ENCODE results near the gene ASPA.
"Not testable (repeated sequence)": the region's sequence is repeated elsewhere in the genome, so short reads cannot be mapped to it uniquely, and the experiment has no call there.

The ASPA gene

GRCh38 chr17:3475812-3476610 is at the start of gene ASPA:
TSS of gene ASPA (plus strand) at chr17:3475997. CDS start at chr17:3476160, 163 bp downstream.
- DNase-seq (ENCODE audit: low spot score), result no peak

DNA sequence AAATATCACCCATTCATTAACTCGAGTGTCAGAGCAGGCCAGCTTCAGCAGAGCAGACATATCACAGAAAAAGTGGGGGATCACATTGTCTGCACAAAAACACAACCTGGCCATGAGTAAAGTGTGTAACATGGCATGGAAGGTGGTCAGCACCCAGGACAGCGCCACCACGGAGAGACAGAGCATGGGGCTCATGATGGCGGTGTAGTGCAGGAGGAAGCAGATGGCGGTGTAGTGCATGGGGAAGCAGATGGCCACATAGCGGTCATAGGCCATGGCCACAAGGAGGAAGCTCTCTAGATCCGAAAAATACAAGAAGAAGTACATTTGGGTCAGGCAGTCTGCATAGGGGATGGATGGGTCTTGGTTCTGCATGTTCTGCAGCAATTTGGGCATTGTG is 42.6 kb upstream of the ASPA start:
- DNase-seq (ENCODE audit: low spot score), result not testable (repeated sequence)

DNA sequence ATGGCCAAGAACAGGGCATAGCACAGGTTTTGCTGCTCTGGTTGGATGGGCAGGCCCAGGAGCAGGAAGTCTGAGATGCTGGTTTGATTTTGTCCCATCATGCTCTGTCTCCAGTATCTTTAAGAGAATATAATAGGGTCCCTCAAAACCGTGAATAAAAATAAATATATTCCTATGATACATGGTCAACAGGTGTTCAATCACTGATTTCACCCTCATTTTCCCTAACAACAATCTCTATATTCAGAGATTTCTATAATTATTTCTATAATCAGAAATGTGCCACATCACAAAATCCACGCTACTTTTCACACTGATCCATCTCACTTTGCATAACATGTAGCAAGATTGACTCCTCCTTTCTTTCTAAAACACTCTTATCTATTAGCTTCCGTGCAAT is 42.1 kb upstream of the ASPA start, which contains the start of gene OR1E2:
Gene OR1E2 (minus strand): TSS at position 101 of the 400 bp plus-strand sequence. CDS start 0 bp downstream, at position 101.
- no peak for DNase-seq (ENCODE audit: low spot score)

DNA sequence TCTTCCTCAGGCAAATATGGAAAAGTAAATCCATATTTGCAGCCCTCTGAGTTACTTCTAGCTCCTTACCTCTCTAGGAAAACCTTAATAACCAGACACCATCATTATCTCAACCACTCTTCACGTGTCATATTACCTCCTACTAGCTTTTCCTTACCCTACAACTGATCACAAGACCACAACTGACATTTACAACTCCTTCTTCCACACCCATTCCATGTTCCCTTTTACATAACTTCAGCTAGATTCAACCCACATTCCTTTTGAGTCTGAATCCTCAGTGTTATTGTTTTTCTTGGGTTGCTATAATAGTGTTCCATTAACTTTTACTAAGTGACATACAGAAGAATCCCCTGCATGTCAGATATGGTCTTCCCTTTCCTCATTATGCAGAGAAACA is 37.4 kb upstream of the ASPA start:
- DNase-seq (ENCODE audit: low spot score), result no peak

- DNase-seq (ENCODE audit: low spot score), result no peak
Observed at GRCh38 chr17:3440451-3440850, 35.3 kb upstream of the ASPA start.

GRCh38 chr17:3447625-3448024 is 28.2 kb upstream of the ASPA start:
- DNase-seq (ENCODE audit: low spot score), result no peak

DNA sequence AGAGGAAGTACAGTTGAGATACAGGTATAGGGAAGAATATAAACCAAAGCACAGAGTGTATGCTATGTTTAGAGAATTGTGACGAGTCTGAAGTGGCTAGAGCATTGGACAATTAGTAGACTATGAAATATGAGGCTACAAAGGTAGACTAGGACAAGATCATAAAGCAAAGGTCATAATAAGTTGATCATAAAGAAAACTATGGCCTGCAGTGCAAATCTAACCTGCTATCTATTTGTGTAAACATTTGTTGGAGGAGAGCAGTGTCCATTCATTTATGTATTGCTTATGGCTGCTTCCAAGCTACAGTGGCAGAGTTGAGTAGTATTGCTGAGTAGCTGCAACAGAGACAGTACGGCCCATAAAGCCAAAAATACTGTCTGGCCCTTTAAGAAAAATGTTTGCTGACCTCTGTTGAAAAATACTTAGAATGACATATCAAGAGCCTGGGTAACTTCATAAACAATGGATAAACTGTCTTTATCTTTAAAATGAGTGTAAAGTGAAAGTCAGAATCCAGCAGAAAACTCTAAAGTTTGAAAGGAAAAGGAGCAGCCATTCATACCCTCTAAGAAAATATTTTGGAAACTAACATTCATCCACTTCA is 27.6 kb upstream of the ASPA start:
- no peak for DNase-seq (ENCODE audit: low spot score)

DNA sequence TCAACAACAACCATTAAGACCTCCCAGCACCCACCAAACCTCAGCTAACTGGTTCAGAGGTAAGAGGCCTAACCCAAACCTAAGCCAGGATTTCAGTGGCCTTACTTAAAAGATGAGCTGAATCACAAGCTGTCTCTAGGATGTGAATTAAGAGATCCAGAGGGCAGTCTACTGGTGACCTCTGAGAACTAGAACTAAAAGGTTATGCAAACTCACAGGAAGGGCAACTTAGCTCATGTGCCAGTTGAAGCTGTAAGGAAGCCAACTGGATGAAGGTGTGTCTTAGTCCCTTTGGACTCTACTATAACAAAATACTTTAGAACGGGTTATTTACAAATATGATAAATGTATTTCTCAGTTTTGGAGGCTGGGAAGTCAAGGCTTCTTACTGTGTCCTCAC is 9.4 kb upstream of the ASPA start:
- DNase-seq (ENCODE audit: low spot score), result not testable (repeated sequence)

- no peak for DNase-seq (ENCODE audit: low spot score)
Observed at GRCh38 chr17:3469529-3469928, 6.3 kb upstream of the ASPA start.

GRCh38 chr17:3471599-3471998 is 4.2 kb upstream of the ASPA start, which contains the start of gene SPATA22:
TSS of gene SPATA22 (minus strand) at chr17:3471819. CDS start at chr17:3469325, 2,494 bp downstream.
- no peak for DNase-seq (ENCODE audit: low spot score)

- DNase-seq (ENCODE audit: low spot score), result no peak
Observed at GRCh38 chr17:3472137-3472536, 3.7 kb upstream of the ASPA start.

DNA sequence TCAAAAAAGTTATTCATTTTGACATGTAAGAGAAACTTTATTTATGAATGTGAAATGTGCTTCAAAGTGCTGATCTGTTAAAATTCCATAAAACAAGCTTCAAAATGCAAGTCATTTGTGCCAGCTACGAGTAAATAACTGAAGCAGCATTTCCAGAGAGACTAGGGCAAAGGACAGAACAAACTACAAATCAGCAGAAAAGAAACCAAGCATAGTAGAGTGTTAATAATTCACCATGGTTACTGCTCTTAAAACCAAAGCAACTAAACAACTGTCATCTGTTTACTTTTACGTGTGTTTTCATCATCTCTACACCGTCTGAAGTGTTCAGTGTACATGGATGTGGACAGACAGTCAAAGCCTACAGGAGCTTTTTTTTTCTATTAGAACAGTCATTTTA is 1.6 kb upstream of the ASPA start:
- no peak for DNase-seq (ENCODE audit: low spot score)

DNA sequence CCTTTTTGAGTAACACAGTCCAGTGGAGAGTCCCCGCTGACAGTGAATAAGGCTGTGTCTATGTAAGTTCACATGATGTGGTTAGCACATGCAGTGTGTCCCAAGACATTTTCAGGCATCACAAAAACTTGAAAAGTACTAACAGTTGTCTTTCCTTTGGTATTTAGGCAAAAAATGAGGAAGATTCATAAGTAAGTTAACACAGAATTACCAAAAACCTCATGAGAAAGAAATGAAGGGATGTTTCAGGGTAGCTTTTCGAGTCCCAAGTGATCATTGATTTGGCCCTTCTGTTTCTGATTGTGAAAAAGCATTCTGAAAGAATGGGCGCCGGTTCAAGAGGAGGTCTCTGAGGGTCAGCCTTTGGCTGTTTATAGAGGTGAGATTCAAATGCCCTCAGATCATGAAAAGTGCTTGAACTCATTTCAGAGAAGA is 529 bp upstream of the ASPA start:
- DNase-seq (ENCODE audit: low spot score), result no peak

DNA sequence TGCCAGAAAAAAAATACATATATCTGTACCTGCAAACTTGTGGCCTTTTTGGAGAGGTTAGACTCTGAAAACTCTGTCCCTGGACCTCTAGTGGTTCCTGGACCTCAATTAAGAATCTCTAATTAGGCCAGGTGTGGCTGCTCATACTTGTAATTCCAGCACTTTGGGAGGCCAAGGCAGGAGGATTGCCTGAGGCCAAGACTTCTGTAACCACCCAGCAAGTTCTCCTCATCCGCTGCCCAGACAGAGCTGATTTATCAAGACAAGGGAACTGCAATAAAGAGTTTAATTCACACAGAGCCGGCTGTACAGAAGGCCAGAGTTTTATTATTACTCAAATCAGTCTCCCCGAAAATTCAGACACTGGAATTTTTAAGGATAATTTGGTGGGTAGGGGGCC is 4.2 kb downstream of the ASPA start:
- no peak for DNase-seq (ENCODE audit: low spot score)

GRCh38 chr17:3482852-3483251 is 7.1 kb downstream of the ASPA start:
- no peak for DNase-seq (ENCODE audit: low spot score)

GRCh38 chr17:3485481-3486068 is 9.8 kb downstream of the ASPA start:
- DNase-seq (ENCODE audit: low spot score), result no peak

- no peak for DNase-seq (ENCODE audit: low spot score)
Observed at GRCh38 chr17:3497101-3497500, 21.3 kb downstream of the ASPA start.

DNA sequence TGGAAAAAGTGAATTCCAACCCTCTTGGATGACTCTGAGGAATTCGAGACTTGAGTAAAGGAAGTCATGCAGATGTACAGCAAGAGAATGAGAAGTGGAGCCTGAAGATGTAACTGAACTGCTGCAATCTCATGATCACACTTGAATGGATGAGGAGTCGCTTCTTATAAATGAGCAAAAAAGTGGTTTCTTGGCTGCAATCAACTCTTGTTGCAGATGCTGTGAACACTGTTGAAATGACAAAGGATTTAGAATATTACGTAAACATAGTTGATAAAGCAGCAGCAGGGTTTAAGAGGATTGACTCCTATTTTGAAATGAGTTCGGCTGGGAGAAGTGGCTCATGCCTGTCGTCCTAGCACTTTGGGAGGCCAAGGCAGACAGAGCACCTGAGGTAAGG is 25.5 kb downstream of the ASPA start:
- DNase-seq (ENCODE audit: low spot score), result no peak

DNA sequence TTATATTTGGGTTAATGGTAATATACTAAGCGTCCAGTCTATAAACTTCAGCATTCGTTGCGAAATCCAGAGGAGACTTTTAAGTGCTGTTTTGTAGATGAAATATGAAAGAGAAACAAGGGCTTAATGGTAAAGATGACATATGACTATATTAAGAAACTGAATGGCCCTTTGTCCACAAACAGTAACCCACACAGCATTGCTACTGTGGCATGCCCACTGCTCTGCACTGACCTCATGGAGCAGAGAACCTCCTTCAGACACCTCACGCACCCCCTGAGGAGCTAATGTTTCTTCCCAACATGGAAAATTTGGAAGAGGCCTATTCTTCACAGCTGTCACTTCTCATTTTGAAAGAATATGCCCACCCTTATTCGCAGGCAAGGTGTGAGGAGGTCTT is 26.7 kb downstream of the ASPA start:
- no peak for DNase-seq (ENCODE audit: low spot score)

DNA sequence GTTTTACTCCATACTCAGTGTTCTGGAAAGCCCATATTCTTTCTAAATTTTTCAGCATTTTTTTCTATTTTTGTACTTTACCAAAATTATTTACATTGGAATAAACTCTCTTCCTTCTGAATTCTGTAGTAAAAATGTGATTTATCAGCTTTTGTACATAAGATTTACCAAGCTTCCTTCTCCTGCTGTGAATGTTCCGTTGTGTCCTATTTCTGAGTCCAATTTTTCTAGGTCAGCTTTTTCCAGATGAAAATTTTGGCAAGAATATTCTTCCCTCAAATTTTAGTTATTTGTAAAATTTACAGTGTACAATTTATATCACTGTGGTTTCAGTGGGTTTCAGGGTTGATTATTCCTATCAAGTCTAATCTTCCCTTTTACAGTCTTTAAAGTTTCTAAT is 27.5 kb downstream of the ASPA start:
- no peak for DNase-seq (ENCODE audit: low spot score)

DNA sequence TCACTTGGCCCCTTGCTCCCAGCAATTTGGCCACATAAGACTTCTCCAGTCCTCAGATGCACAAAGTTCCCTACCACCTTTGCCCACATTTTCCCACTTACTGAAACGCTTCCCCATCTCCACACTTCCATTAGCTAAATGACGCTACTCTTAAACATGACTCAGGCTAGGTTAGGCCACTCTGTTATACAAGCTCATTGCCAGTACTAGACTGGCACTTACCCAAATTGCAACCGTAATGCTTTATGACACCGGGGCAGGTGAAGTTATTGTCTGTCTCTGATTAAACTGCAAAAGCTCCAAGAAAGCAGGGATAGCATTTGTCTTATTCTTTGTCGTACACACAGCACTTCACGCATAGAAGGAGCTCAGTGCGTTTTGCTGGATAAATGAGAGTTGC is 29.2 kb downstream of the ASPA start:
- DNase-seq (ENCODE audit: low spot score), result no peak

DNA sequence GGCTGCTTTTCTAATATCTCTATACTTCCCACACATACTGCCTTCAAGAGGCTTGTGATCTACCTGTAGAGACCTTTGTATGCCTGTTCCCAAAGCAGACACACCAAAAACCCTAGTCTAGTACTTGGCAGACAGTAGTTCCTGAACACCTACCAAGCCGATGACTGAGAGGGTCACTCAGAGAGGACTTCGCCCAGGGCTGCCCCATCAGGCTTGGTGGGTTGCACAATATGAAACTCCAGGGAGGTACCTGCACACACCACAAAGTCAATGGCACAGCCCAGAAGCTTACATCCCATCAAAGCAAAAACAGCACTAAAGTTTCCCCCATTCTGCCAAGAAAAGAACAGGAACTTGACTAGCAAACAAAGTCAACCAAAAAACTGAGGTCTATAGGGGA is 30.3 kb downstream of the ASPA start:
- no peak for DNase-seq (ENCODE audit: low spot score)

DNA sequence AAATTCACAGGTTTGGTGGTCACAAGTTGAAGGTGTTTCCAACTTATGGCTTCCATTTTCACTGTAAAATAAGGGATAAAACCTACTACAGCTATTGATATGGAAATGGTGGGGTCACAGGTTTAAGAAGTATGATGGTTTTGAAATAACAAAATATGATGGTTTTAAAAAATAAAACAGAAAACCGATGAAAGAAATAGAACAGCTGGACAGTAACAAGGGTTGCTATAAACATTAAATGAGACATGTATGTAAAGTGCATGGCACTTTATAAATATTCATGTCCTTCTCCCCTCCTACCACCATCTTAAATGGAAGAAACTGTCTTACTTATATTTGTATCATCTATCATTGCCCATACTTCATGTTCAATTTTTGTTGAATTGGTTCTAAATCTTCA is 31.3 kb downstream of the ASPA start:
- DNase-seq (ENCODE audit: low spot score), result no peak
